Karpas-422 (cell line): Measurements from ENCODE around the gene SLC35G6. TPM values are rescaled to one million over a fixed set of nuclear protein-coding genes. Genes with fewer than 3 reads are reported as not detected.

ENCODE experiments used
- DNase-seq: peaks from one replicate; pipeline ENCODE4 v3.0.0-alpha.2; 2015
- H2AFZ ChIP-seq: fragments of 200-600 bp; sonication (generic); 2 replicates; pipeline ENCODE4 v1.6.1; 2014; ENCODE audit warnings: antibody characterized with exemption, low read length, mixed read lengths
- H3K27ac ChIP-seq: fragments of 200-600 bp; sonication (generic); 2 replicates; pipeline ENCODE4 v1.5.1; 2014; ENCODE audit warnings: mild to moderate bottlenecking, low read length, moderate library complexity
- H3K27me3 ChIP-seq: fragments of 200-600 bp; sonication (generic); 2 replicates; pipeline ENCODE4 v1.6.1; 2014; ENCODE audit warnings: low read length, mixed read lengths
- H3K36me3 ChIP-seq: fragments of 200-600 bp; sonication (generic); 2 replicates; pipeline ENCODE4 v1.6.1; 2014; ENCODE audit warnings: low read length, mixed read lengths; ENCODE audit not compliant: insufficient read depth
- H3K4me1 ChIP-seq: fragments of 200-600 bp; sonication (generic); 2 replicates; pipeline ENCODE4 v1.6.1; 2014; ENCODE audit warnings: mild to moderate bottlenecking, low read length, mixed read lengths
- H3K4me2 ChIP-seq: fragments of 200-600 bp; sonication (generic); 2 replicates; pipeline ENCODE4 v1.6.1; 2014; ENCODE audit warnings: low read length, low read depth, mild to moderate bottlenecking; ENCODE audit not compliant: poor library complexity, severe bottlenecking
- H3K4me3 ChIP-seq: fragments of 200-600 bp; sonication (generic); 2 replicates; pipeline ENCODE4 v1.5.1; 2014; ENCODE audit warnings: mild to moderate bottlenecking, antibody characterized with exemption, low read length, mixed read lengths
- H3K79me2 ChIP-seq: fragments of 200-600 bp; sonication (generic); 2 replicates; pipeline ENCODE4 v1.6.1; 2014; ENCODE audit warnings: mild to moderate bottlenecking, low read length, mixed read lengths
- H3K9ac ChIP-seq: fragments of 200-600 bp; sonication (generic); 2 replicates; pipeline ENCODE4 v1.6.0; 2014; ENCODE audit warnings: low read length
- H3K9me2 ChIP-seq: fragments of 200-600 bp; sonication (generic), shearing (Covaris generic); replicated peaks from 2 replicates; pipeline ENCODE4 v1.6.0; 2014; ENCODE audit warnings: mild to moderate bottlenecking, low read length, moderate library complexity; ENCODE audit not compliant: insufficient read depth
- H3K9me3 ChIP-seq: fragments of 300-700, 200-600 bp; sonication (generic); 2 replicates; pipeline ENCODE4 v1.6.1; 2014; ENCODE audit warnings: low read length, mixed read lengths
- H4K20me1 ChIP-seq: fragments of 200-600 bp; sonication (generic); 2 replicates; pipeline ENCODE4 v1.6.1; 2014; ENCODE audit warnings: mild to moderate bottlenecking, antibody characterized with exemption, low read length, low read depth; ENCODE audit not compliant: insufficient read depth
- total RNA-seq: library from RNA; depleted of rRNA; stranded (reverse); fragments of >200 nt; shearing (Covaris generic); gene quantifications from 2 replicates; pipeline ENCODE4 v1.2.3, GENCODE V29; 2014; ENCODE audit warnings: low replicate concordance

The SLC35G6 gene
- total RNA-seq, 1 experiment from 2014 or later = not detected

- Histone ChIP-seq H3K27me3 (no peaks in the 10 kb centered on the region), H3K9me3 (no peaks in the 10 kb centered on the region), H3K27ac (no peak within 1 kb of the TSS), H3K9ac (no peak within 1 kb of the TSS), H4K20me1 (peaks cover 9% of the 10 kb centered on the region; the same call in 1 of the 2 replicates), H3K9me2 (no peaks in the 10 kb centered on the region), H3K36me3 (no peaks in the 10 kb centered on the region), H3K4me2 (peak within 1 kb of the TSS; percentile 10), H3K4me1 (peaks cover 27% of the 10 kb centered on the region), H2AFZ (no peak within 1 kb of the TSS), H3K4me3 (no peak within 1 kb of the TSS), H3K79me2 (0 out of 2 replicates have a peak, but pooled peaks cover 4% of the 10 kb centered on the region)
- no peak for DNase-seq
Measured at GRCh38 chr17:7439462-7440112, 41.7 kb upstream of the SLC35G6 start, which contains the start of gene FGF11. Gene FGF11 (plus strand): TSS chr17:7439512. CDS start chr17:7439621, 109 bp downstream.

DNA sequence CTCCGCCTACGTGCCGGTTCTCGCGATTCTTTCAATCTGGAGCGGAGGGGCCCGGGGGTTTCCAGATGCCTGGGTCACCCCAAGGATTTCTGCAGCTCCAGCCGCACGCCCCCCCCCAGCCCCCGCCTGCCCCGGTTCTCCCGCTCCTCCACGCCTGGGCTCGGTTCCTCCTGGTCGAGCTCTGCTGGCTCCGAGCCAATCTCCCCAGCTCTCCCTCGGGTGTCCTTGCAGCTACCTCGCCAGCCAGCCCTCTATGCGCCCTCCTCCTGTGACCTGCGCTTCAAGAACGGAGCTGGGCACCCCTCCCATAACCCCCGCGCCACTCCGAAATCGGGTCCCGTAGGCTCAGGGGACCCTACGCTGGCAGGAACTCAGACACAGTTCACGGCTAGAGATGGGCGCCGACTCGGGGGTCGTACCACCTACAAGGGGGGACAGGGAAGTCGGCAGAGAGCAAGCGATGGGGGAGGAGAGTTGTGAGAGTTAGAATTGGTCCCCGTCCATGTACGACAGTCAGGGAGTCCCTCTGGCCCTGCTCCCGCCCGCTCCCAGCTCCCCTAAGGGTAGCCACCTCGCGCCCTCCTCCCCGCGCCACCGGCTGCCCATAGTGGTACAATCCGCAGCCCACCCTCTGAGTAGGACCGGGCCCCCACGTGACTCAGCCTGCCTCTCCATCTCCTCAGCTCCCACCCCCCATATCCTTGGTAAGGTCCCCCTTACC lies 41.0 kb upstream of the SLC35G6 start:
- H3K9me2 ChIP-seq = no peaks in the 10 kb centered on the region
- DNase-seq = peak; percentile 68
- no peak overlapping the region for H3K4me3 ChIP-seq
- no peaks in the 10 kb centered on the region for H3K36me3 ChIP-seq
- no peaks in the 10 kb centered on the region for H3K9me3 ChIP-seq
- no peak overlapping the region for H3K27ac ChIP-seq
- H3K4me1 ChIP-seq = peaks cover 31% of the 10 kb centered on the region
- H3K27me3 ChIP-seq = no peaks in the 10 kb centered on the region
- H3K9ac ChIP-seq = no peak overlapping the region
- peak overlapping the region; percentile 10 for H3K4me2 ChIP-seq
- H4K20me1 ChIP-seq = peaks cover 9% of the 10 kb centered on the region; the same call in 1 of the 2 replicates
- no peak overlapping the region for H2AFZ ChIP-seq
- H3K79me2 ChIP-seq = 0 out of 2 replicates have a peak, but pooled peaks cover 4% of the 10 kb centered on the region

DNA sequence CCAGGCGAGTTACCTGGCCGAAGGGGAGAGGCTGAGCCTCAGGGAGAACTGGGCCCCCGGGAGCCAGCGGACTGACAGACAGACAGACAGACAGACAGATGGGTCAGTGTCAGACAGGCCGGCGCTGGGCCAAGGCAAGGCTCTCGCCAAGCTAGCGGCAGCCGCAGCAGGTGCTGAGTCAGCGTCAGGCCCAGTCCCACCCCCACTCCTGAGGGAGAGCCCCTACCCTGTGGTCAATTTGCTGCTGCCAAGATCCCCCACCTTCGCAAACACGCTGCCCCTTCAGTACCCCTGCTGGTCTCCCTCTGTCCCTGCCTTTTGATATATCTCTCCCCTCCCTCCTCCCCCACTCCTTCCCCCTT lies 40.4 kb upstream of the SLC35G6 start:
- Histone ChIP-seq H3K4me1 (peaks cover 35% of the 10 kb centered on the region), H2AFZ (no peak overlapping the region), H3K27me3 (no peaks in the 10 kb centered on the region), H3K4me2 (no peak overlapping the region), H3K9me3 (no peaks in the 10 kb centered on the region), H3K27ac (no peak overlapping the region), H3K9ac (no peak overlapping the region), H3K79me2 (0 out of 2 replicates have a peak, but pooled peaks cover 4% of the 10 kb centered on the region), H4K20me1 (peaks cover 9% of the 10 kb centered on the region; the same call in 1 of the 2 replicates), H3K4me3 (no peak overlapping the region), H3K9me2 (no peaks in the 10 kb centered on the region), H3K36me3 (no peaks in the 10 kb centered on the region)
- DNase-seq = no peak

DNA sequence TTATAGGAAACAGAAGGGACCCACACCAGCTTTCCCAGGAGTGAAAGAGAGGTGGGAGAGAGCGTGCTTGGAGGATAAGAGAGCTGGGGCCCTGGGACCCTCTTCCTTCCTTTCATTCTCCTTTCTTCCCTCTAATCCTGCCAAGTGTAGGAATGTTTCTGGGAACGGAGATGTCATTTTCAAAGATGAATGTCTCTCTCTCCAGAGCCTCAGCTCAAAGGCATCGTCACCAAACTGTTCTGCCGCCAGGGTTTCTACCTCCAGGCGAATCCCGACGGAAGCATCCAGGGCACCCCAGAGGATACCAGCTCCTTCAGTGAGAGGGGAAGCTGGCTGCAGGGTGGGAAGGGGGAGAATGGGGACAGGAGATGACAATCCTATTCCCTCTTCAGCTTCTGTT lies 40.0 kb upstream of the SLC35G6 start:
- no peak overlapping the region for H3K4me2 ChIP-seq
- peaks cover 32% of the 10 kb centered on the region for H3K4me1 ChIP-seq
- H3K79me2 ChIP-seq = 0 out of 2 replicates have a peak, but pooled peaks cover 1% of the 10 kb centered on the region
- H3K9me3 ChIP-seq = no peaks in the 10 kb centered on the region
- DNase-seq = no peak
- no peaks in the 10 kb centered on the region for H3K36me3 ChIP-seq
- H3K9ac ChIP-seq = no peak overlapping the region
- no peaks in the 10 kb centered on the region for H3K9me2 ChIP-seq
- peaks cover 9% of the 10 kb centered on the region; the same call in 1 of the 2 replicates for H4K20me1 ChIP-seq
- no peak overlapping the region for H3K4me3 ChIP-seq
- no peak overlapping the region for H3K27ac ChIP-seq
- no peak overlapping the region for H2AFZ ChIP-seq
- no peaks in the 10 kb centered on the region for H3K27me3 ChIP-seq

DNA sequence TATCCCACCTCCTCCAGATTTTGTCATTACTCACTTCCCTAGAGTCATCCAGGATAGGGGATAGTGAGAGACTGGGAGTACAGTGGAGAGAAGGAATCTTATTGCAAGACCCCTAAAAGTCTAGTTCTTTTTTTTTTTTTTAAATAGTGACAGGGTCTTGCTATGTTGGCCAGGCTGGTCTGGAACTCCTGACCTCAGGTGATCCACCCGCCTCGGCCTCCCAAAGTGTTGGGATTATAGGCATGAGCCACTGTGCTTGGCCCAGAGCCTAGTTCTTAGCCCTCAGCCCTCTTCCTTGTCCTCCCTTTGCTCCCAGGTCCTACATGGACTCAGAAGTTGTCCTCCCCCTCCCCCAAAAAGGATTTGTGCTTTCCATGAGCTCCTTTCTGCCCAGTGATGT lies 39.1 kb upstream of the SLC35G6 start:
- no peak overlapping the region for H3K4me3 ChIP-seq
- no peak overlapping the region for H2AFZ ChIP-seq
- H4K20me1 ChIP-seq = peaks cover 9% of the 10 kb centered on the region; the same call in 1 of the 2 replicates
- H3K27me3 ChIP-seq = no peaks in the 10 kb centered on the region
- DNase-seq = no peak
- no peaks in the 10 kb centered on the region for H3K9me3 ChIP-seq
- no peaks in the 10 kb centered on the region for H3K9me2 ChIP-seq
- no peak overlapping the region for H3K4me2 ChIP-seq
- no peak overlapping the region for H3K27ac ChIP-seq
- H3K79me2 ChIP-seq = no peaks in the 10 kb centered on the region
- H3K9ac ChIP-seq = no peak overlapping the region
- peaks cover 25% of the 10 kb centered on the region for H3K4me1 ChIP-seq
- no peaks in the 10 kb centered on the region for H3K36me3 ChIP-seq

- no peaks in the 10 kb centered on the region for H3K9me2 ChIP-seq
- DNase-seq = no peak
- no peak overlapping the region for H2AFZ ChIP-seq
- no peaks in the 10 kb centered on the region for H3K9me3 ChIP-seq
- no peak overlapping the region for H3K27ac ChIP-seq
- no peaks in the 10 kb centered on the region for H4K20me1 ChIP-seq
- H3K27me3 ChIP-seq = no peaks in the 10 kb centered on the region
- H3K4me2 ChIP-seq = no peak overlapping the region
- H3K4me1 ChIP-seq = peaks cover 22% of the 10 kb centered on the region
- no peaks in the 10 kb centered on the region for H3K79me2 ChIP-seq
- H3K9ac ChIP-seq = no peak overlapping the region
- H3K36me3 ChIP-seq = no peaks in the 10 kb centered on the region
- no peak overlapping the region for H3K4me3 ChIP-seq
Measured at GRCh38 chr17:7443499-7444485, 37.5 kb upstream of the SLC35G6 start.

DNA sequence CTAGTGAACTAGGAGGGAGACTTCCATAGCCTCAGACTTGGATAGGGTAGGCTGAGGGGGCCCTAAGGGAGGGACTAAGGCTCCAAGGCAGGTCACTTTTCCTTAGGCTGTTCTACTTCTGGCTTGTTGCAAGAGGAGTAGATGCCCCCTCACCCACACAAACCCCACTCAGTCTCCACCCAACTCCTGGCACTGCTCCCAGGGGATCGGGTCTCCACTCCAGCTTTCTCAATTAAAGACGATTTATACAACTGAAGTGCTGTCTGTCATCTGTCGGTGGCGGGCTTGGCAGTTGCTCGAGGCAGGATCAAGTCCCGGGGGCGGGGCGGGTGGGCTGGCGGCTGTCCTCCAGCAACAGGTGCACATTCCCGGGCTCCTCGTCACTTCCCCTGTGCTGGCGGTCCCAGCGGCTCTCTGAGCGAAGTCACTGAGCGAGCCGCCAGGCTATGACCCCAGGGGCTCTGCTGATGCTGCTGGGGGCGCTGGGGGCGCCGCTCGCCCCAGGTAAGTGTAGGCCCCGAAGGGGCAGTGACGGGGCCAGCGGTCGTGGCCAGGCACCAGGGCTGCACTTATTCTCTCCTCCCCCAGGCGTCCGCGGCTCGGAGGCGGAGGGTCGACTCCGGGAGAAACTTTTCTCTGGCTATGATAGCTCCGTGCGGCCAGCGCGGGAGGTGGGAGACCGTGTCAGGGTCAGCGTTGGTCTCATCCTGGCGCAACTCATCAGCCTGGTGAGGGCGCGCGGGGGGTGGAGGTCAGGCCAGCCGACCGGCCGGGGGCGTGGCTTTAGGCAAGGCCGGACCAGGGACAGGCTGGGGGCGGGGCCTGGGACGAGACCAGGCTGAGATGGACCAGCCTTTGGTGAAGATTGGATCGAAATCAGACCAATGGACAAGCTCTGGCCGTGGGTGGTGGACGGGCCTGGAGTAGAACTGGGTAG lies 36.3 kb upstream of the SLC35G6 start, which contains the start of gene CHRNB1:
Gene CHRNB1, plus strand, starts transcription at position 380 of the 937 bp plus-strand sequence. Its CDS starts 67 bp downstream, at position 447.
- Histone ChIP-seq H3K9ac (peak within 1 kb of the TSS; percentile 49), H3K79me2 (no peaks in the 10 kb centered on the region), H3K4me3 (peak within 1 kb of the TSS; percentile 60), H4K20me1 (no peaks in the 10 kb centered on the region), H3K36me3 (no peaks in the 10 kb centered on the region), H3K27ac (no peak within 1 kb of the TSS), H3K27me3 (no peaks in the 10 kb centered on the region), H3K9me3 (no peaks in the 10 kb centered on the region), H2AFZ (peak within 1 kb of the TSS; percentile 71; the same call in 1 of the 2 replicates), H3K4me2 (peak within 1 kb of the TSS; percentile 69), H3K4me1 (peaks cover 20% of the 10 kb centered on the region), H3K9me2 (no peaks in the 10 kb centered on the region)
- no peak for DNase-seq
